Glutamatergic neuron (in vitro differentiated cells): ENCODE results near the gene TEX30. TPM values are rescaled to one million over a fixed set of nuclear protein-coding genes. Genes with fewer than 3 reads are reported as not detected.

Experiments used
- DNase-seq: peaks from one replicate; pipeline ENCODE4 v3.0.0; 2022
- H3K27ac Mint-ChIP-seq: one replicate; pipeline ENCODE4 v1.8.0; 2020; ENCODE audit warnings: mild to moderate bottlenecking, mixed read lengths, inconsistent platforms; ENCODE audit not compliant: unreplicated experiment
- H3K27me3 Mint-ChIP-seq: one replicate; pipeline ENCODE4 v1.8.0; 2020; ENCODE audit warnings: mild to moderate bottlenecking, moderate library complexity, mixed read lengths, inconsistent platforms; ENCODE audit not compliant: unreplicated experiment
- H3K36me3 Mint-ChIP-seq: one replicate; pipeline ENCODE4 v1.8.0; 2020; ENCODE audit warnings: mild to moderate bottlenecking, mixed read lengths, inconsistent platforms; ENCODE audit not compliant: unreplicated experiment
- H3K4me1 Mint-ChIP-seq: one replicate; pipeline ENCODE4 v1.8.0; 2020; ENCODE audit warnings: mild to moderate bottlenecking, low read depth, mixed read lengths, inconsistent platforms; ENCODE audit not compliant: unreplicated experiment
- H3K4me3 Mint-ChIP-seq: one replicate; pipeline ENCODE4 v1.8.0; 2020; ENCODE audit warnings: mild to moderate bottlenecking, mixed read lengths, inconsistent platforms; ENCODE audit not compliant: unreplicated experiment
- H3K9me3 Mint-ChIP-seq: one replicate; pipeline ENCODE4 v1.8.0; 2020; ENCODE audit warnings: mild to moderate bottlenecking, moderate library complexity, mixed read lengths, inconsistent platforms; ENCODE audit not compliant: unreplicated experiment
- total RNA-seq: library from RNA; stranded (reverse); fragmentation: NEBNext Ultra II Directional; extraction: Animal tissue kit (Norgen Biotek cat#: 25700); gene quantifications from one replicate; pipeline ENCODE4 v1.2.1, GENCODE V29; 2021; ENCODE audit not compliant: unreplicated experiment
- TF ChIP-seq, protein P1 (sequence below): fragments of 200-600 bp; sonication (generic); IDR thresholded peaks from one replicate; pipeline ENCODE4 v1.5.0; 2021; ENCODE audit not compliant: partially characterized antibody, unreplicated experiment

Gene TEX30
- total RNA-seq, 1 donor from 2014 or later: 6.9 TPM

DNA sequence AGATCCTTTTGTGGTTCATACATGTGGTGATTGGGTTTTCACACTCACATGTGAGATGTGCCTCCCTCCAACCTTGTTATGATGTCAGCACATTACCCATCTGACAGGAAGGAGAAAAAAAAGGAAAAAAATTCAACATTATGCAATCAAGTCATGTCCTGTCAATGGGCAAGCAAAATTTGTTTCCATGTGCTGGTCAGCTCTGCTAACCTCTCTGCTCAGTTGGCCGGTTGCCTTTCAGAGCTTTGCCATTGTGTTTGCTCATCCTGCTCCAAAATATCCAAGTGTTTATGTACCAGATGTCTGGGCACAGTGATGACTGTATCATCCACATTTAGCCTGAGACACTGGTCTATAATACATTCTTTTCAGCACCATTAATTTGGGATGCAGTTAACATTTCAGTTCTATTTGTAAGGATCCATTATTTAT lies 51.8 kb downstream of the TEX30 start:
- Mint-ChIP-seq H3K27ac (no peak overlapping the region), H3K36me3 (no peaks in the 10 kb centered on the region), H3K9me3 (no peaks in the 10 kb centered on the region), H3K4me3 (no peak overlapping the region), H3K4me1 (no peaks in the 10 kb centered on the region), H3K27me3 (no peaks in the 10 kb centered on the region)
- no peak for DNase-seq
- TF ChIP-seq, protein P1, sequence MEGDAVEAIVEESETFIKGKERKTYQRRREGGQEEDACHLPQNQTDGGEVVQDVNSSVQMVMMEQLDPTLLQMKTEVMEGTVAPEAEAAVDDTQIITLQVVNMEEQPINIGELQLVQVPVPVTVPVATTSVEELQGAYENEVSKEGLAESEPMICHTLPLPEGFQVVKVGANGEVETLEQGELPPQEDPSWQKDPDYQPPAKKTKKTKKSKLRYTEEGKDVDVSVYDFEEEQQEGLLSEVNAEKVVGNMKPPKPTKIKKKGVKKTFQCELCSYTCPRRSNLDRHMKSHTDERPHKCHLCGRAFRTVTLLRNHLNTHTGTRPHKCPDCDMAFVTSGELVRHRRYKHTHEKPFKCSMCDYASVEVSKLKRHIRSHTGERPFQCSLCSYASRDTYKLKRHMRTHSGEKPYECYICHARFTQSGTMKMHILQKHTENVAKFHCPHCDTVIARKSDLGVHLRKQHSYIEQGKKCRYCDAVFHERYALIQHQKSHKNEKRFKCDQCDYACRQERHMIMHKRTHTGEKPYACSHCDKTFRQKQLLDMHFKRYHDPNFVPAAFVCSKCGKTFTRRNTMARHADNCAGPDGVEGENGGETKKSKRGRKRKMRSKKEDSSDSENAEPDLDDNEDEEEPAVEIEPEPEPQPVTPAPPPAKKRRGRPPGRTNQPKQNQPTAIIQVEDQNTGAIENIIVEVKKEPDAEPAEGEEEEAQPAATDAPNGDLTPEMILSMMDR: no peak

DNA sequence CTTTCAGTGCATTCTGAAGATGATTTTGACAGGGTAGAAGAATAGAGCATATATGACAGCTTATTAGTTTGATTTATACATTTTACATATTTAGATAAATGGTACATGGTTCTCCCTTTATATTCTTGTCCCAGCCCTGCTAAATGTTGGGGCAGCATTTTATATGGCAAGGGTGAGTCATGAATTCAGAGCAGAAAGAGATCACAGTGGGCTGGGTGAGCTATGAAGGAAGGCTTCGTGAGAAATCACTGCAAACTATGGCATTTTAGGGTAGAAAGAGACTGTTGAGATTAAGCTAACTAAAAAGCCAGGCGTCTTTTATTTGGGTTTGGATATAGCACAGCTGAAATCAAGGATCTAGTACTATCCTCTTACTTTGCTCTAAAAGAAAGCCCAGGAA lies 54.8 kb downstream of the TEX30 start:
- no peak overlapping the region for H3K4me3 Mint-ChIP-seq
- H3K27ac Mint-ChIP-seq: no peak overlapping the region
- TF ChIP-seq, protein P1: no peak
- no peaks in the 10 kb centered on the region for H3K27me3 Mint-ChIP-seq
- H3K36me3 Mint-ChIP-seq: no peaks in the 10 kb centered on the region
- H3K9me3 Mint-ChIP-seq: no peaks in the 10 kb centered on the region
- H3K4me1 Mint-ChIP-seq: no peaks in the 10 kb centered on the region
- DNase-seq: no peak

Other genes with a start within 250 kb of the TEX30 start
- gene TPP2, start 176.8 kb downstream of the TEX30 start, total RNA-seq: 84.6 TPM
- not detected for gene METTL21C, start 78.7 kb downstream of the TEX30 start, total RNA-seq
- gene POGLUT2, start 25.2 kb upstream of the TEX30 start, total RNA-seq: 17.5 TPM
- 39.2 TPM for gene BIVM, start 25.3 kb upstream of the TEX30 start, total RNA-seq
- 40.8 TPM for gene ERCC5, start 72.2 kb upstream of the TEX30 start, total RNA-seq